GM12878 (cell line): ENCODE results near the gene SERPING1.

Experiments
- CREB1 ChIP-seq: IDR thresholded peaks from 2 replicates; pipeline ENCODE4 v1.6.1; 2012; ENCODE audit warnings: low read depth, mild to moderate bottlenecking, inconsistent platforms
- JUND ChIP-seq: IDR thresholded peaks from 2 replicates; pipeline ENCODE4 v1.6.1; 2012; ENCODE audit warnings: low read depth, mild to moderate bottlenecking, low read length, improper control_type of control experiment, moderate library complexity
- NFIC ChIP-seq: IDR thresholded peaks from 2 replicates; pipeline ENCODE4 v1.6.1; 2012; ENCODE audit warnings: low read depth, mild to moderate bottlenecking, inconsistent platforms, low read length, moderate library complexity
- RFX5 ChIP-seq: IDR thresholded peaks from 2 replicates; pipeline ENCODE4 v1.6.1; 2011; ENCODE audit warnings: low read depth, low read length, improper control_type of control experiment
- ZNF207 ChIP-seq: fragments of 450-650 bp; IDR thresholded peaks from 2 replicates; pipeline ENCODE4 v1.6.1; 2014; ENCODE audit warnings: antibody characterized with exemption, mild to moderate bottlenecking, borderline replicate concordance
- TF ChIP-seq, protein P1 (sequence below): fragments of 450-650 bp; formaldehyde crosslinking; IDR thresholded peaks from 2 replicates; pipeline ENCODE4 v1.4.0; 2020; ENCODE audit warnings: mild to moderate bottlenecking, moderate library complexity
- TF ChIP-seq, protein P2 (sequence below), 3 experiments: IDR thresholded peaks in 2 of 3; conservative IDR thresholded peaks in 1 of 3; 2 replicates each; pipeline ENCODE4 v1.5.1; 2011; ENCODE audit warnings: low read depth in 3 of 3, low read length in 3 of 3, mild to moderate bottlenecking in 3 of 3, control low read depth in 2 of 3, moderate library complexity in 2 of 3, inconsistent platforms in 1 of 3, mixed read lengths in 1 of 3; ENCODE audit not compliant: control insufficient read depth in 2 of 3, insufficient read depth in 1 of 3; ENCODE audit errors: extremely low read depth in 1 of 3

DNA sequence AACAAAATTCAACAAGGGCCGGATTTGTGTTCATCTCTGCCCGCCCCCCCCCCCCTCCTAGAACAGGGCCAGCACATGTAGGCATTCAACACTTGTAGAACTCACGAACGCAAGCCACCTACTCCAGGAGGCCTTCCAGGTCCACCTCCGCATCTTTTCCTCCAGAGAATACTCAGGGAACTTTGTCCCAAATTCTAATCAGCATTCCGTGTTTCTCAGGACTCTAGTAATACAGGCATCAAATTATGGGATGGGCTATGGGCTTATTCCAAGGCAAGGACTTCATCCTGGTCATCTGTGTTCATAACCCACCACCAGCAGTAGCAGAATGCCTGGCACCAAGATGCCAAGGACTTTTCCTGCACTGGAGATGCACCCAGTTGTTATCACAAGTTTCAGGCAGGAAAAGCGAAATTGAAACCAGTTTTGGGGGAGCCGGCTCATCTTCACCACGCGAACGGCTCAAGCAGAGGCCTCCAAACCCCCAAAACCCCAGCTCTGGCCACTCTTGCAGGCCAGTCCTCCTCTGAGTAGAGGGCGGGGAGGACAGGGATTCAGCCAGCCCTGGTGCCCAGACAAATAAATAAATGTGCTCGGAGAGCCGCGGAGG is 30.5 kb upstream of the SERPING1 start:
- no peak for TF ChIP-seq CREB1
- TF ChIP-seq, protein P1, sequence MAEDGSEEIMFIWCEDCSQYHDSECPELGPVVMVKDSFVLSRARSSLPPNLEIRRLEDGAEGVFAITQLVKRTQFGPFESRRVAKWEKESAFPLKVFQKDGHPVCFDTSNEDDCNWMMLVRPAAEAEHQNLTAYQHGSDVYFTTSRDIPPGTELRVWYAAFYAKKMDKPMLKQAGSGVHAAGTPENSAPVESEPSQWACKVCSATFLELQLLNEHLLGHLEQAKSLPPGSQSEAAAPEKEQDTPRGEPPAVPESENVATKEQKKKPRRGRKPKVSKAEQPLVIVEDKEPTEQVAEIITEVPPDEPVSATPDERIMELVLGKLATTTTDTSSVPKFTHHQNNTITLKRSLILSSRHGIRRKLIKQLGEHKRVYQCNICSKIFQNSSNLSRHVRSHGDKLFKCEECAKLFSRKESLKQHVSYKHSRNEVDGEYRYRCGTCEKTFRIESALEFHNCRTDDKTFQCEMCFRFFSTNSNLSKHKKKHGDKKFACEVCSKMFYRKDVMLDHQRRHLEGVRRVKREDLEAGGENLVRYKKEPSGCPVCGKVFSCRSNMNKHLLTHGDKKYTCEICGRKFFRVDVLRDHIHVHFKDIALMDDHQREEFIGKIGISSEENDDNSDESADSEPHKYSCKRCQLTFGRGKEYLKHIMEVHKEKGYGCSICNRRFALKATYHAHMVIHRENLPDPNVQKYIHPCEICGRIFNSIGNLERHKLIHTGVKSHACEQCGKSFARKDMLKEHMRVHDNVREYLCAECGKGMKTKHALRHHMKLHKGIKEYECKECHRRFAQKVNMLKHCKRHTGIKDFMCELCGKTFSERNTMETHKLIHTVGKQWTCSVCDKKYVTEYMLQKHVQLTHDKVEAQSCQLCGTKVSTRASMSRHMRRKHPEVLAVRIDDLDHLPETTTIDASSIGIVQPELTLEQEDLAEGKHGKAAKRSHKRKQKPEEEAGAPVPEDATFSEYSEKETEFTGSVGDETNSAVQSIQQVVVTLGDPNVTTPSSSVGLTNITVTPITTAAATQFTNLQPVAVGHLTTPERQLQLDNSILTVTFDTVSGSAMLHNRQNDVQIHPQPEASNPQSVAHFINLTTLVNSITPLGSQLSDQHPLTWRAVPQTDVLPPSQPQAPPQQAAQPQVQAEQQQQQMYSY (CRISPR knock-in tag) = no peak
- TF ChIP-seq, protein P2, sequence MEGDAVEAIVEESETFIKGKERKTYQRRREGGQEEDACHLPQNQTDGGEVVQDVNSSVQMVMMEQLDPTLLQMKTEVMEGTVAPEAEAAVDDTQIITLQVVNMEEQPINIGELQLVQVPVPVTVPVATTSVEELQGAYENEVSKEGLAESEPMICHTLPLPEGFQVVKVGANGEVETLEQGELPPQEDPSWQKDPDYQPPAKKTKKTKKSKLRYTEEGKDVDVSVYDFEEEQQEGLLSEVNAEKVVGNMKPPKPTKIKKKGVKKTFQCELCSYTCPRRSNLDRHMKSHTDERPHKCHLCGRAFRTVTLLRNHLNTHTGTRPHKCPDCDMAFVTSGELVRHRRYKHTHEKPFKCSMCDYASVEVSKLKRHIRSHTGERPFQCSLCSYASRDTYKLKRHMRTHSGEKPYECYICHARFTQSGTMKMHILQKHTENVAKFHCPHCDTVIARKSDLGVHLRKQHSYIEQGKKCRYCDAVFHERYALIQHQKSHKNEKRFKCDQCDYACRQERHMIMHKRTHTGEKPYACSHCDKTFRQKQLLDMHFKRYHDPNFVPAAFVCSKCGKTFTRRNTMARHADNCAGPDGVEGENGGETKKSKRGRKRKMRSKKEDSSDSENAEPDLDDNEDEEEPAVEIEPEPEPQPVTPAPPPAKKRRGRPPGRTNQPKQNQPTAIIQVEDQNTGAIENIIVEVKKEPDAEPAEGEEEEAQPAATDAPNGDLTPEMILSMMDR (IDR thresholded peaks at IDR 0.05 in 2 of 3, conservative IDR thresholded peaks at IDR 0.05 in 1 of 3; ENCODE audit: control insufficient read depth in 2 of 3, extremely low read depth in 1 of 3, insufficient read depth in 1 of 3, low read depth in 3 of 3, low read length in 3 of 3) = no peak
- TF ChIP-seq JUND = no peak
- TF ChIP-seq RFX5 = no peak
- no peak for TF ChIP-seq NFIC
- TF ChIP-seq ZNF207 = no peak
